Measurements from ENCODE around the gene KCNQ2. TPM values are rescaled to one million over a fixed set of nuclear protein-coding genes. Genes with fewer than 3 reads are reported as not detected.

KCNQ2 gene
- total RNA-seq, 1 experiment from 2014 or later = 0.17 TPM

DNA sequence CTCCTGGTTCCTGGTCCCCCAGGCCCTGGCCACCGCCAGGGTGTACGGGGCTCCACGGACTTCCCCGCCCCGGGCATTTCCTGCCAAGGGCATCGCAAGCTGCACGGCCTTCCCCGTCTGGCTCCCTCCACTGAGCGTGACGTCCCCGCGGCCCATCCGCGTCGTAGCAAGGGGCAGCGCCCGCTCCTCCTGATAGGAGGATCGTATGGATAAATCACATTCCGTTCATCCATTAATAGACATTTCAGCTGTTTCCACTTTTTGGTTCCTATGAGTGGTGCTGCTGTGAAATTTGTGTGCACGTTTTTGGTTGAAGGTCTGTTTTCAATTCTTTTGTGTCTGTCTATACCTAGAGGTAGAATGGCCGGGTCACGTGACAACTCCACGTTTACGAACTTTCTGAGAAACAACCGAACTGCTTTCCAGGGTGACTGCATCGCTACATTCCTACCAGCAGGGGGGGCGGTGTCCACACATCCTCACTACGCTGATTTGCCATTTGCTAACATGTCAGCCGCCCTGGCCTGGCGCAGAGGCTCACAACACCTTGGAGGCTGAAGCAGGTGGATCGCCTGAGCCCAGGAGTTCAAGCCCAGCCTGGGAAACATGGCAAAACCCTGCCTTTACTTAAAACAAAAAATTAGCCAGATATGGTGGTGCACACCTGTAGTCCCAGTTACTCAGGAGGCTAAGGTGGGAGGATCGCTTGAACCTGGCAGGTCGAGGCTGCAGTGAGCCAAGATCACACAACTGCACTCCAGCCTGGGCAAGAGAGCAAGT, 37.7 kb downstream of the KCNQ2 start:
- DNase-seq (ENCODE audit: low read depth) = peak; percentile 80

DNA sequence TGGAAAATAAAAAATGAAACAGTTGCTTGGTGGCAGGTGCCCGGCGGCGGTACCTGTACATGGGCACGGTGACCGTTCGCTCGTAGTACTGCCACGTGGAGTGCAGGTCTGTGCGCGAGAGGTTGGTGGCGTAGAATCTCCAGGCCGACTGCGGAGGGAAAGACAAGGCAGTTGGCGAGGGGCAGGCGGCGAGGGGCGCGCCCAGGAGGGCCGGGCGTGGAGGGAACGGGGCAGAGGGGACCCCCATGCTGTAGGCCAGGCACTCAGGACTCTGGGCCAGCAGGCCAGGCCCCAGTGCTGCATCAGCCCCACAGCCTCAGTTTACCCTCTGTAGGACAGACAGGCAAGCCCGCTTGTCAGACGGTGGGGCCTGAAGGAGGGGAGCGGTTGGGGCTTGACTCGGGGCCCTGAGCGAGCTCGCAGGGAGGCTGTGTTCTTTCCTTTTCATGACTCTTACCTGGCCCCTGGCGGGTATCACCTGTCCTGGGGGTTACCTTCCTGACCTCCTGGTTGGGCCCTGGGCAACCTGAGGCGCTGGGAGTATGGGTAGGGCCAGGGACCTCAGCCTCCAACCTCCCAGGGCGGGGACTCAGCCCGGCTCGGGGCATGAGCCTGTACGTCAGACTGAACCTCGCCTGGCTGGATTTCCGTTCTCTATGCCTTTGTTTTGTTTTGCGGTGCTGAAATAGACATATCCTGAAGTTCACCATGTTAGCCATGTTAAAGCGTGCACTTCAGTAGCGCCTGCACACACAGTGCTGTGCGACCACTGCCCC, 38.5 kb downstream of the KCNQ2 start:
- no peak for DNase-seq (ENCODE audit: low read depth)

DNA sequence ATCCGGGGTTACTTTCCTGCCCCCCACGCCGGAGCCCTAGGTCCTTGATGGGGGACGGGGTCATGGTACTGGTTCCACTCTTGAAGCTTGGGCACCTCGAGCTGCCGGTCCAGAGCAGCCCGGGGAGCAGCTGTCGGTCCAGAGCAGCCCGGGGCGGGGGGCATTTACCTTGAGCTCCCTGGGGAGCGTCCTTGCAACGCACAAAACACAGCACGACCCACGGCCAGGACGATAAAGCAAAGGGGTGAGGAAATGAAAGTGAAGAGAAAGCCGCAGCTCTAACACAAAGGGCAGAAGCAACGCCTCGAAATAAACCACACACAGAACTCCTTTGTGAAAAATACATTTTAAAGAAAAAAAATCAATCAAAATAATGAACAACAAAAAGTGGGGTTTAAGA, 39.1 kb downstream of the KCNQ2 start:
- no peak for DNase-seq (ENCODE audit: low read depth)

DNA sequence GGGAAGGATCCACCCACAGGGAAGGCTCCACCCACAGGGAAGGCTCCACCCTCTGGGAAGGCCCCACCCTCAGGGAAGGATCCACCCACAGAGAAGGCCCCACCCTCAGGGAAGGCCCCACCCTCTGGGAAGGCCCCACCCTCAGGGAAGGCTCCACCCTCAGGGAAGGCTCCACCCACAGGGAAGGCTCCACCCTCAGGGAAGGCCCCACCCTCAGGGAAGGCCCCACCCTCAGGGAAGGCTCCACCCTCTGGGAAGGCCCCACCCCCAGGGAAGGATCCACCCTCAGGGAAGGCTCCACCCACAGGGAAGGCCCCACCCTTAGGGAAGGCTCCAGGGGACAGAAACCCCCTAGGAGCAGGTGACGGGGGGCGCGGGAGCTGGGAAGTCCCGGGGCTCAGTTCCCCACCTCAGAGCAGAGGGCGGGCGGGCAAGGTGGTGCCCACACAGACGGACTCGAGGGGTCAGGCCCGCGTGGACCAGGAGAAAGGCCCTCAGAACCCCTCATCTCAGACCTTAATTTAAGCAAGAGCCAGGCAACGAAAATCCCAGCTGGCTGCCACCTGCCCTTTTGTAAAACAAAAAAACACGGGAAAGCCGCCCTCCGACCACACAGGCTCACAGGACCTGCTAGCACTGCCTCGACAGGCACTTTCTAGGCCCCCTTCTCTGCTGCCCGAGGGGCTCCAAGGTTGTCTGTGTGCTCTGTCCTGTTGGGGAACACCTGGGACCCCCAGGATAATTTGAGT, 39.7 kb downstream of the KCNQ2 start:
- DNase-seq (ENCODE audit: low read depth) = no peak

DNA sequence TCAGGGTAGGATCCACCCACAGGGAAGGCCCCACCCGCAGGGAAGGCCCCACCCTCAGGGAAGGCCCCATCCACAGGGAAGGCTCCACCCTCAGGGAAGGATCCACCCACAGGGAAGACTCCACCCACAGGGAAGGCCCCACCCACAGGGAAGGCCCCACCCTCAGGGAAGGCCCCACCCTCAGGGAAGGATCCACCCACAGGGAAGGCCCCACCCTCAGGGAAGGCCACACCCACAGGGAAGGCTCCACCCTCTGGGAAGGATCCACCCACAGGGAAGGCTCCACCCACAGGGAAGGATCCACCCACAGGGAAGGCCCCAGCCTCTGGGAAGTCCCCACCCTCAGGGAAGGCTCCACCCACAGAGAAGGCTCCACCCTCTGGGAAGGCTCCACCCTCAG, 40.5 kb downstream of the KCNQ2 start:
- DNase-seq (ENCODE audit: low read depth) = no peak

DNA sequence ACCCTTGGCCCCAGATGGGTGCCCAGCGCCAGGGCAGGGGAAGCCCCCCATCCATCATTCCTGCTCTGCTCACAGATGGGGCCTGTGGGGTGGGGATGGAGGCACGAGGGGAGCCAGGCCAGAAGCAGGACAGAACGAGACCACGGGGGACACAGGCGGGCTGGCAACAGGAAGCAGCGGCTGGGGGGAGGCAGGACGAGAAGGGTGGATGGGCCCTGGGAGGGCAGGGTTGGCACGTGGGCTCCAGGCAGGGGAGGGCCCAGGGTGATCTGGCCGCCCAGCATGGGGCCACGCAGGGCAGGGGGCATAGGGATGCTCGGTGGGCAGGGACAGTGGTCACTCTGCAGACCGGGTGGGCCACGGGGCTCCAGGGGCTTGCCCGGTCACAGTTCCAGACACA, 41.6 kb downstream of the KCNQ2 start:
- DNase-seq (ENCODE audit: low read depth) = no peak

DNA sequence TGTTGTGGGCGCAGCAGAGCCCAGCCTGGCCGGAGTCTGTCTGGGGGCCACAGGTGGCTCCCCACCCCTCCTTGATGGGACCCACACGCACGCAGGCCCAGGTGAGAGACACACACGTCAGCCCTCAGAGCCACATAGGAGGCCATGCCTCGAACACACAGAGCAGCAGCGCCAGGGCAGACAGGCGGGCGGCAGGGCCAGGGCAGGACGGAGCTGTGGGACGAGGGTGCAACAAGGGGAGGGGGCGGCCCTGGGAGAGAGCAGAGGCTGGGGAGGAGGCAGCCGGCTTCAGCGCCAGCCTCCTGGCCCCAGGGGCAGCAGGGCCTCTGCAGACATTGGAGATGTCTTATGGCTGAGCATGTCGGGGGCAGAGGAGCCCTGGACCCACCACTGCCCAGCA, 42.5 kb downstream of the KCNQ2 start:
- DNase-seq (ENCODE audit: low read depth) = no peak

DNA sequence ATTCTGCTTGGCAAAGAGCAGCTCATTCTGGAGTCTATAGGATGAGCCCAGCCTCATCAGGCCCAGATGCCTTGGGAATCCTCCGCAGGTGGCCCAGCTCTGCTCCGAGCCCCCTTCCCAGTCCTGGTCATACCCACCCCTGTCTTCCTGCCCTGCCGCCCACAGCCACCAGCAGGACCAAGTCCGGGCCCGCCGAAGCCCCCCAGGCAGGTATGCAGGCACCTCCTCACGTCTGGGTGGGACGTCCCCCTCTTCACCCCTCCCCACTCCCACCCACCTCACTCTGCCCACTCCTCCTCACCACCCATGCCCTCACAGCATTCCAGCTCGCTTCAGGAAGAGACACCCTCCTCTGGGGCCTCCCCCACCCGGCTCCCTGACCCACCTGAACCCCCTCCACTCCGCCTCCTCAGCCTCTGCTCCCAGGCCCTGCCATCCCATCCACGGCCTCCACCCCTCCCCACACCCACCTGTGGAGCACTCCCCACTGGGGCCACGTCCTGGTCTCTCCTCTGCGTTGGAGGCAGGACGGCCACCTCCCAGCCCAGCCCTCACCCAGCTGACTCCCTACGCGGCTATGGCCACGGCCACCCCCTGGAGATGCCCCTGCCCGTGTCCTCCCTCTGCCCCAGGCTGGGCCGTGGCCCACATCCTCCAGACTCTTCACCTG, 43.4 kb downstream of the KCNQ2 start:
- no peak for DNase-seq (ENCODE audit: low read depth)

DNA sequence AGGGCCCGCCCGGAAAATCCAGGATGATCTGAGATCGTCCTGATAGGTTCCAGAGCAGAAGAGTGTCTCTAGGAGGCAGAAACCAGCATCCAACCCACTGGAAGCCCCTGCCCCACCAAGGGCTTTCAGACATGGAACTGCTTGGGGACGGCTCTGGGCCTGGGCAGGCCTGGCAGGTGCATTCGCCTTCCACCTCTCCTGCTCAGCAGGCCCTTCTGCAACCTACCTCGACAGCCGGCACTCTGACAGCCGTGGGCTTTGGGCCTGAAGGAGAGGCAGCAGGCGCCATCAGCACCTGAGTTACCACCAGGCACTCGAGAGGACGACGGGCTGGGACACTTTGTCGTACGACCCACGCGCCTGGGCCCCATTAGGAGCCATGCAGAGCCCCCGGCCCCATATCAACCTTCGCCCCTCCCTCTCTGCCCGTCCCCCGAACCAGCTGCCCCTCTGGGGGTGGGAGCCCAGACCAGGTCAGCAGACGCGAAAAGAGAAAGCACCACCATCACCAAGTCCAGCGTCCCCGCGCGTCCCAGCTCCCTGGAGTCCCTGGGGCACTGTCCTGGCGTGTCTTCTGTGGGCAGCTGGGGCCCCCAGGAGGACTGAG, 44.6 kb downstream of the KCNQ2 start:
- DNase-seq (ENCODE audit: low read depth) = no peak

DNA sequence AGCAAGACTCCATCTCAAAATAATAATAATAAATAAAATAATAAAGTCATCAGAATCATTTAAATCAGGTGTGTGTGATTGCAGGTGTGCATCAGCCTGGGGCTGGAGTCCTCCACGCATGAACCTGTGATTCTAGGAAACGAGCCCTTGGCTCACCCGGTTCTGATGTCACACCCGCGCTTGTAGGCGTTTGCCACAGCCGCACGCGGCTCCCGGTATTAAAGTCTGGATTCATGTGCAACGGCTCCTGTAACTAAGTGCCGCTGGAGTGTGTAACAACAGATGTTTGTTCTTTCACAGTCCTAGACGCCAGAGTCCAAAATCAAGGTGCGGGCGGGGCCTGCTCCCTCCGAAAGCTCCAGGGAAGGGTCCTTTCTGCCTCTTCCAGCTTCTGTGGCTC, 45.2 kb downstream of the KCNQ2 start:
- DNase-seq (ENCODE audit: low read depth) = no peak

DNA sequence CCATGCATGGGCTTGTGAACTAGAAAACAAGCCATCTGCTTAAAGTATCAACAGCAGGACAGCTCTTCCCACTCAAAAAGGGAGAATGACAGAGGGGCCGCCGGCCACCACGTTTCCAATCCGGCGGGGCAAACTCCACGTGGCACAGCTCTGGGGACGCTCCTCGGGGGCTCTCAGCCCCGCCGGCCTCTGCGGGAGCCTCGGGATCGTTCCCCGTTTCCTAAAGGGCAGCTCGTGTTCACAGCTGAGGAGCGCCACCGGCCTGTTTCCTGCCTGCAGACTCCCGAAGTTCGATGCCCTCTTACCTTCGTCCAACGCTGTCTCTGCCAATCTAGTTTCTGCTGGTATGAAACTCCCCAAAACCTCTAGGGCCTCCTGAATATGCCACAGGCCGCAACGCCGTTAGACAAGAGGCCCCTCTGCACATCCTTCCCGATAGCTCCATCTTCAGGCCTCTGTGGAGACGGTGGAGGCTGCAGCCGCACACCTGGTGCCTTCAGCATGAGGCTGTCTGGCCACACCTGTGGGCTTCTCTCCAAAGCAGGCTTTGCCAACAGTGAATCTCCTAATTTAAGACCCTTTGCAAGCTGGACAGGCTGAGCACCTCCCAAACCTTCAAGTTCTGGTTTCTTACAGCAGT, 46.5 kb downstream of the KCNQ2 start:
- DNase-seq (ENCODE audit: low read depth) = no peak

DNA sequence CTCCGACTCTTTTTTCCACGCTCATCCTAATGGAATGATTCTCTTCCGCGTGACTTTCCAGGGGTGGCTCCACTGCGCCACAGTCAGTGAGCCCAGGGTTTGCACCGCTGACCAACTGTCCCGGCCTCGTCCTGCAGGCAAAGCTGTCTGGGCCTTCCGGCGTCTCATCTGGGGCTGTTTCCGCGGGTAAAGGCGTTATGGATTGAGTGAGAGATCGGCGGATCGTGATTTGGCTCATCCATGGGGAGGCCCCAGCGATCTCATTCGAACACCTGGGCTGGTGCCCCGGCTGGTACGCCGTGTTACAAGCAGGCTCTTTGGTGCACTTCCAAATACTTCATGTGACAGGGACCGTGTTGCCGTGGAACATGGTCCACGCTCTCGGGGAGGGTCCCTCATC, 47.8 kb downstream of the KCNQ2 start:
- DNase-seq (ENCODE audit: low read depth) = no peak

DNA sequence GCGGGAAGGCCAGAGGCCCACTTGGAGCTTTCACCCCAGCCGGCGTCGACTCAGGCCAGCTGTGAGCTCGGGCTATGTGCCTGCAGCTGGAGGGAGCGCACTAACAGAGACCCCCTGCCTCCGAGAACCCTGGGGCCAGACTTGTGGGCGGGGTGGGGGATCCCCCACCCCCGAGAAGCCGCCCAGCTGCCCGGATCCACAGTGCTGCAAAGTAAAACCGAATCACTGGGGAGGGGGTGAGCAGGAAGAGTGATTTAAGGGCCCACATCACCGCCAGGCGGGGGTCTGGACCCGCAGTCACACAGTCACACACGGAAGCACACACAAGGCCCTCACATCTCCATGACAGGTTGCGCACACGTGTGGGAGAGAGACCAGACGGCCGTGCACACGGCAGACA, 48.7 kb downstream of the KCNQ2 start:
- DNase-seq (ENCODE audit: low read depth) = no peak

DNA sequence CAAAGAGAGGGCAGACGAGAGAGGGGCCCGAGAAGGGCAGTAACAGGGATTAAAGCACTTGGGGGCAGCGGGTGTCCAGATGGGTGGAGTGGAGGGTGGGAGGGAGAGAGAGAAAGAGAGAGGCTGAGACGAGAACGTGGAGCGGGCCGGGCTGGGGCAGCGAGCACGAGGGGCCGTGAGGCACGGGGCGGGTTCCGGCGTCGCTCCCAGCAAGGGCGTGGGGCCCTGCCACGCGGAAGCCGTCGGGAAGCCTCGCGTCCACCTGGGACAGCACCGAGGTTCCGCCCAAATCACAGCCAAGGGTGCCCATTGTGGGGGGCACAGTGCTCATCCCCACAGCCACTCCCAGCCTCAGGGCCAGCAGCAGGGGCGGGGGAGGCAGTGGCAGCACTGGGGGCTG, 49.8 kb downstream of the KCNQ2 start:
- DNase-seq (ENCODE audit: low read depth) = no peak

DNA sequence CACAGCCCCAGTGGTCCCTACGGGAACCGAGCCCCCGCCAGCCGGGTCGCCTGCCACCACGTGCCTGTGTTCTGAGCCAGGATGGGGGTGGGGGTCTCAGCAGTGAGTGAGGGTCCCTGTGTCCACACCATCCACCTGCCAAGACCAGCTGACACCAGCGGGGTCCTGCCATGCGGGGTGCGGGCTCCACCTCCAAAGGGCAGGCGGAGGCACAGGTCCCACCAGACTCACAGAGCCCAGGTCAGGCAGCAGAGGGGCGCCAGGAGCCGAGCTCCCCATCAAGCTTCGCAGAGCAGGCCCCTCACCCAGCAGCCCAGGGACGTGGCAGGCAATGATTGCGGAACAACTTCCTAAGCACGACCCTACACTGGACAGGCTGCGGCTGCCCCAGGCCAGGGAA, 50.5 kb downstream of the KCNQ2 start:
- no peak for DNase-seq (ENCODE audit: low read depth)

DNA sequence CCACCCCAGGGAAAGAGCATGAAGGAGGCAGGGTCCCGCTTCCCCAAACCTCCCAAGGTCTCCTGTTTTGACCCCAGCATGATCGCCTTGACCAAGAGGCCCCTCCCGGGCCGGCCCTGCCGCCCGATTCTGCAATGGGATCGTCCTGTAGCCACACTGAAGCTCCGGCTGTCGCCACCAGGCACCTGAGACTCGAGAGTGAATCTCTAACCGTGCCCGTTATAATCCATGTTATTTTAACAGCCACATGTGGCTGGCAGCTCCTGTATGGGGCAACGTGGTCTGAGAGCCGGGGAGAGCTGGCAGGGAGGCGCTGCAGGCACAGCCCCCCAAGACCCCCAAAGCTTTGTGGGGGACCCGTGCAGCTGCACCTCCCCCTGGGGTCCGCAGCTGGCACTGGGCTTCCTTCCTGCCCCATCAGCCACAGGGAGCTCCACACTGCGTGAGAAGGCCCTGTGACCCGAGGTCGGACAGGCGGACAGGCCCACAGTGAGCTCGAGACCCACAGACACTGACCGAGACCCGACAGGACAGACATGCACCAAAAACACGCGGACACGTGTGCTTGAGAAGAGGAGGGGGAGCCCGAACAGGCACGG, 51.3 kb downstream of the KCNQ2 start:
- DNase-seq (ENCODE audit: low read depth) = no peak

DNA sequence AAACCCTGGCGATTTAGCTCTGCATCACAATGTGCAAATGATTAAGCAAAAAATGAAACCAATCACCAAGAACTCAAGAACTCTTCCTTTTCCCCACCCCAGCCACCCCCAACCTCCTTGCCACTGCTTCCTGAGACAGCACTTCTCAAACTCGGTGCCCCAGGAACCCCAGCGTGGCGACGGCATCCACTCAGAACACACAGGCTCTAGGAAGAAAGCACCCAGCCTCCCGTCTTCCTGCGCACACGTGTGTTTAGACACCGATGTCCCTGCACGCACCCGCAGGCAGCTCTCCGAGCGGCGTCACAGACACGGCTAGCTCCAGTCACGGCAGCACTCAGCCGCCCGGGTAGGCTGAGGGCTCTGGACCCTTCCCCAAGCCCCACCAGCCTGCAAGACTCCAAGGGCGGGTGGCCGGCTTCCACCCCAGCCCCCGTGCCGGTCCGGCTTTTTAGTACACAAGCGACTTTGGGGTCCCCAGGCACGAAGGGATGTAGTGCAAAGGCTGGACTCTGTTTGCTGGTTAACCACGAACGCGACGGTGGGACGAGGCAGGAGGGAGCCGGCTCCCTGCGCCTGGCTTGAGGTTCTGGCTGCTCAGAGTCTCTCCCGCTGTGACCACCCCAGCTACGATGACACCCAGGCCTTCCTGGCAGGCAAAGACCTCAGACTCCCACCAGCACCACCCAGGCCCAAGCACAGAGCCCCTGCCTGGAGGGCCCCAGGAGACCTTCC, 51.9 kb downstream of the KCNQ2 start:
- no peak for DNase-seq (ENCODE audit: low read depth)

DNA sequence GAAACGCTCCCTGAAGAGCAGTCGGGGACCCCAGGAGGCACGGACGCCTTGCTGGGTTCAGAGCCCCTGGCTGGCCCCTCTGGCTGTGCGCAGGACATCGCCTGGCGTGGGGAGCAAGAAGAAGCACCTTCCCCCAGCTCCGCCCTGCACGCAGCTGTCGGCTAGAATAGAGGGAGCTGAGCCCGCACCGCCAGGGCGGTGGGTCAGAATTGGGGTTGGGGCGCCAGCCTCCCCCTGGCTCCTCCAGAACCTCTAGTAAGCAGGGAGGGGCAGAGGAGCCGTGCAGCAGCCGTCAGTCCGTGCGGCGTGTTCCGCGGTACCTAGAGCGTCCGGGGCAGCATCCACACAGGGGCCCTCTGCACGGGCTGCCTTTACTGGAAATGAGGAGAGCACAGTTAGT, 53.2 kb downstream of the KCNQ2 start:
- no peak for DNase-seq (ENCODE audit: low read depth)

DNA sequence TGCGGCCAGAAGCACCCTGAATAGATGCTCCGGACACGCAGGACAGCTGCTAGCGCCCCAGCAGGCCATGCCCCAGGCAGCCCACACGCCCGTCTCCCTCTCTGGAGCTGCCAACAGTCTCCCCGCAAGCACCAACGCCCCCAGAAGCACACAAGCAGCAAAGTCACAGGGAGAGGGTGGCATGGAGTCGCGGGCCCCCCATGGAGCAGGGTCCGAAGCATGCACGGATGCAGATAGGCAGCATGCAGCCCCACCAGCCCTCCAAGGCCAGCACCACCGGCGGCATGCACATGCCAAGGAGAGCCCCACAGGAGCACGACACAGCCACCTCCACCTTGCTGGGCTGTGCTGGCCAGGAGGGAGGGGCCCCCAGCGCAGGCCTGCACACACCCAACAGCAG, 53.8 kb downstream of the KCNQ2 start:
- no peak for DNase-seq (ENCODE audit: low read depth)

DNA sequence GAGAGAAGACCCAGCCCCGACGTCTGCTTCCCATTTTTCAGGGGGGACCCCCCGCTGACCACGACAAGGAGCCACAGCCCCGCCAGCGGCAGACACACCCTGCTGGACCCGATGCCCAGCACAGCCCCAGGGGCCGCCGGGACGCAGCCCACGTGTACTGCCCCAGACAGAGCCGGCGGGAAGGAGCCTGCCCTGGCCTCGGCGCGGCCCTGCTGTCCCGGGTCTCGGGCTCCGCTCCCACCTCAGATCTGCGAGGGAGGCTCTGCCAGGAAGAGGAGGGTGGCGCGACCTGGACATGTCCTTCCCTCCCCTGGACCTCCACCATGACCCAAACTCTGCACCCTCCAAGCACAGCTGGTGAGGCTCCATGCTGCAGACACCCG, 54.7 kb downstream of the KCNQ2 start:
- DNase-seq (ENCODE audit: low read depth) = no peak
